Sigmoid colon (tissue), 7 donors: ENCODE measurements around the gene BANK1. TPM values are rescaled to one million over a fixed set of nuclear protein-coding genes. Genes with fewer than 3 reads are reported as not detected.

Experiments used
- DNase-seq: peaks from one replicate; pipeline ENCODE4 v3.0.0-alpha.2; 2019
- H3K27ac ChIP-seq, 4 donors: fragments of 200-600 bp; sonication (generic); one replicate each; pipeline ENCODE4 v1.5.1; 2016 to 2019; ENCODE audit warnings: mild to moderate bottlenecking in 1 of 4
- H3K27me3 ChIP-seq, 3 donors: fragments of 200-600 bp; sonication (generic); one replicate each; pipeline ENCODE4 v1.5.1; 2019; ENCODE audit warnings: mild to moderate bottlenecking in 1 of 3
- H3K36me3 ChIP-seq, 4 donors: fragments of 200-600 bp; sonication (generic); one replicate each; pipeline ENCODE4 v1.5.1; 2016 to 2019
- H3K4me1 ChIP-seq, 4 donors: fragments of 200-600 bp; sonication (generic); one replicate each; pipeline ENCODE4 v1.5.1; 2017 to 2019
- H3K4me3 ChIP-seq, 4 donors: fragments of 200-600 bp; sonication (generic); one replicate each; pipeline ENCODE4 v1.5.1; 2017 to 2019; ENCODE audit warnings: mild to moderate bottlenecking in 2 of 4, moderate library complexity in 1 of 4
- H3K9me3 ChIP-seq, 4 donors: fragments of 200-600 bp in 3 of 4; sonication (generic) in 3 of 4; one replicate each; pipeline versions ENCODE4 v1.5.1 to v1.6.1; 2013 to 2019
- EP300 ChIP-seq, 4 donors: sonication (generic); formaldehyde crosslinking; IDR thresholded peaks; one replicate each; pipeline ENCODE4 v1.6.1; 2017; ENCODE audit warnings: antibody characterized with exemption in 4 of 4
- POLR2A ChIP-seq, 2 donors: fragments of 450-650 bp; IDR thresholded peaks; one replicate each; pipeline ENCODE4 v1.6.1; 2016; ENCODE audit warnings: antibody characterized with exemption in 2 of 2, mild to moderate bottlenecking in 2 of 2, moderate library complexity in 2 of 2
- POLR2AphosphoS5 ChIP-seq, 4 donors: sonication (generic); formaldehyde crosslinking; IDR thresholded peaks; one replicate each; pipeline ENCODE4 v1.6.1; 2017; ENCODE audit warnings: antibody characterized with exemption in 4 of 4
- WGBS, 2 donors: extraction: QIAGEN DNeasy Blood & Tissue Kit; methylation state at CpG; one replicate each; pipeline ENCODE4 v1.1.7; 2013; 5-methylcytosine and 5-hydroxymethylcytosine counted together
- intact Hi-C: fragments of 100-400 bp; cut with DNase I; formaldehyde crosslinking; loops from one replicate; pipeline ENCODE4 v1.15.1; 2023
- polyA plus RNA-seq, 3 donors: library from polyadenylated mRNA; stranded (reverse); fragments of 200-250 nt; gene quantifications; one replicate each; pipeline ENCODE4 v1.2.3, GENCODE V29; 2013
- total RNA-seq, 4 donors: library from RNA; depleted of rRNA; stranded (reverse); fragments of >200 nt; gene quantifications; one replicate each; pipeline ENCODE4 v1.1.0, GENCODE V29; 2016
- TF ChIP-seq, protein P1 (sequence below), 4 experiments: fragments of 450-650 bp in 3 of 4; fragments of 200-600 bp in 1 of 4; IDR thresholded peaks; one replicate each; pipeline ENCODE4 v1.5.1; 2016 to 2019; ENCODE audit warnings: antibody characterized with exemption in 4 of 4, mild to moderate bottlenecking in 3 of 4, moderate library complexity in 2 of 4
- donor health status: healthy with polysubstance abuse.
- donor health status: Bipolar disorder and iron deficiency.
- donor health status: healthy.

Gene BANK1
- total and polyA plus RNA-seq, 7 donors, result 0.69 to 25.2 (median 1.2) TPM

DNA sequence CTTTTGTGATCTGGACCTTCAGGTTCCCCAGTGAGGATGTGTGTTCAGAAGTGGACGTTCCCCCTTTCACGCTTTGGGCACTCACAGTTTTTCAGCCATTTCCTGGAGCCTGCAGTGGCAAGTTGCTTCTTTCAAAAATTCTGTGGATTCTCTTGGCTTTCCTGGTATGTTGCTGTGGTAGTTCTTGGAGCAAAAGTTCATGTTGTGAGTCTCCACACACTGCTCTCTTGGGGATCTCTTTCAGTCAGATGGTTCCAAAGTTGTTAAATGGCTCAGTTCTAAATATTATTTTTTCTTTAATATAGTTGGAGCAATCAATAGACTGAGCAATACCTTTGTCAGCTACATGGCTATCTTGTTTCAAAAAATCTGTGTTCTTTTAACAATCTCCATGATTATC is 28.5 kb upstream of the BANK1 start:
- H3K4me1 ChIP-seq, result no peaks in the 10 kb centered on the region
- DNase-seq, result no peak
- WGBS, 2 donors, result 83 to 89% methylated on average over 2 of the region's 2 CpGs
- intact Hi-C loops, result no loop called here
- no peak overlapping the region for H3K27ac ChIP-seq
- H3K4me3 ChIP-seq, result no peak overlapping the region
- no peaks in the 10 kb centered on the region for H3K27me3 ChIP-seq
- H3K36me3 ChIP-seq, result no peaks in the 10 kb centered on the region
- TF ChIP-seq POLR2AphosphoS5 (IDR thresholded peaks at IDR 0.05) (no peak), EP300 (IDR thresholded peaks at IDR 0.05) (no peak), POLR2A (IDR thresholded peaks at IDR 0.05) (no peak)
- TF ChIP-seq, protein P1, sequence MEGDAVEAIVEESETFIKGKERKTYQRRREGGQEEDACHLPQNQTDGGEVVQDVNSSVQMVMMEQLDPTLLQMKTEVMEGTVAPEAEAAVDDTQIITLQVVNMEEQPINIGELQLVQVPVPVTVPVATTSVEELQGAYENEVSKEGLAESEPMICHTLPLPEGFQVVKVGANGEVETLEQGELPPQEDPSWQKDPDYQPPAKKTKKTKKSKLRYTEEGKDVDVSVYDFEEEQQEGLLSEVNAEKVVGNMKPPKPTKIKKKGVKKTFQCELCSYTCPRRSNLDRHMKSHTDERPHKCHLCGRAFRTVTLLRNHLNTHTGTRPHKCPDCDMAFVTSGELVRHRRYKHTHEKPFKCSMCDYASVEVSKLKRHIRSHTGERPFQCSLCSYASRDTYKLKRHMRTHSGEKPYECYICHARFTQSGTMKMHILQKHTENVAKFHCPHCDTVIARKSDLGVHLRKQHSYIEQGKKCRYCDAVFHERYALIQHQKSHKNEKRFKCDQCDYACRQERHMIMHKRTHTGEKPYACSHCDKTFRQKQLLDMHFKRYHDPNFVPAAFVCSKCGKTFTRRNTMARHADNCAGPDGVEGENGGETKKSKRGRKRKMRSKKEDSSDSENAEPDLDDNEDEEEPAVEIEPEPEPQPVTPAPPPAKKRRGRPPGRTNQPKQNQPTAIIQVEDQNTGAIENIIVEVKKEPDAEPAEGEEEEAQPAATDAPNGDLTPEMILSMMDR (IDR thresholded peaks at IDR 0.05), result no peak
- H3K9me3 ChIP-seq, result no peaks in the 10 kb centered on the region

DNA sequence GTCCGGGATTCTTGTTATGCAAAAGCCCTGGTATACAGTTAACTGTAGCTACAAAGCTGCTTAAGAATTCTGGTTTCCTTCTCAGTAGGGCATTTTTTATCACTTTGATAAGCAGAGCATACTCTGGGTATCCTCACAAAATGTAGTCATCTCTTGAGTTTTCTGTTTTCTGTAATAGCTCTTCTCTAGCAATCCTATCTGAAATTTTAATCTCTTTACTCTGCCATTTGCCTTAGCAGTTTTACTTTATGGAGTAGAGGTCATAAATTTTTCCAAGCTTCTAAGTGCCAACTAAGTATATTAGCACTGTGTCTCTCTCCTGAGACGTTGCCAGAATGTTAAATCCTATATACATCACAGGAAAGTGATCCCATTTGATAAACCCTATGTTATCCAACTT is 28.0 kb upstream of the BANK1 start:
- Histone ChIP-seq H3K4me1 (no peaks in the 10 kb centered on the region), H3K27ac (no peak overlapping the region)

DNA sequence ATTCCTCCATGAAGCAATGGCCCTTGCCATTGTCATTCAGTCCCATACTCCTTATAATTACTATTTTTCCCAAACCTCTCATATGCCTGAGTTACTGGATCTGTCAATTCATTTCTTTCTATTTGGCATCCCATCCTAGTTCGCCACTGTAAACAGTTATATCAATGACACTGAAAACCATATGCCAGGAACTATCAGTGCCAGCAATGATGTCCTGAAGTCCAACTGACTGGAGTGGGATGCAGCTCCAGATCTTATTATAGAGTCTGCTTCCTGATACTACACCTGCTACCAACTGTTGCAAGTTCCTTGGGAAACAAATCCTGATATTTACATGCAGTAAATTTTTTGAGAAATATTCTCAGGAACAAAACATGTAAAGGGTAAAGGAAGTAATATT is 27.0 kb upstream of the BANK1 start:
- intact Hi-C loops, result no loop called here
- Histone ChIP-seq H3K36me3 (no peaks in the 10 kb centered on the region), H3K27ac (no peak overlapping the region), H3K4me3 (no peak overlapping the region), H3K27me3 (no peaks in the 10 kb centered on the region), H3K4me1 (no peaks in the 10 kb centered on the region), H3K9me3 (no peaks in the 10 kb centered on the region)
- TF ChIP-seq POLR2AphosphoS5 (IDR thresholded peaks at IDR 0.05) (no peak), POLR2A (IDR thresholded peaks at IDR 0.05) (no peak), EP300 (IDR thresholded peaks at IDR 0.05) (no peak)
- TF ChIP-seq, protein P1 (IDR thresholded peaks at IDR 0.05), result no peak
- 93 to 95% methylated on average over 1 of the region's 1 CpG for WGBS, 2 donors
- no peak for DNase-seq

More for the DNA sequence above, 28.0 kb upstream of the BANK1 start:
- no peaks in the 10 kb centered on the region for H3K27me3 ChIP-seq
- 55 to 71% methylated on average over 2 of the region's 2 CpGs for WGBS, 2 donors
- H3K36me3 ChIP-seq, result no peaks in the 10 kb centered on the region
- no peak for DNase-seq
- no peaks in the 10 kb centered on the region for H3K9me3 ChIP-seq
- TF ChIP-seq POLR2A (IDR thresholded peaks at IDR 0.05), result no peak
- no peak for TF ChIP-seq EP300 (IDR thresholded peaks at IDR 0.05)
- no peak for TF ChIP-seq POLR2AphosphoS5 (IDR thresholded peaks at IDR 0.05)
- TF ChIP-seq, protein P1 (IDR thresholded peaks at IDR 0.05), result no peak
- intact Hi-C loops, result no loop called here
- H3K4me3 ChIP-seq, result no peak overlapping the region

DNA sequence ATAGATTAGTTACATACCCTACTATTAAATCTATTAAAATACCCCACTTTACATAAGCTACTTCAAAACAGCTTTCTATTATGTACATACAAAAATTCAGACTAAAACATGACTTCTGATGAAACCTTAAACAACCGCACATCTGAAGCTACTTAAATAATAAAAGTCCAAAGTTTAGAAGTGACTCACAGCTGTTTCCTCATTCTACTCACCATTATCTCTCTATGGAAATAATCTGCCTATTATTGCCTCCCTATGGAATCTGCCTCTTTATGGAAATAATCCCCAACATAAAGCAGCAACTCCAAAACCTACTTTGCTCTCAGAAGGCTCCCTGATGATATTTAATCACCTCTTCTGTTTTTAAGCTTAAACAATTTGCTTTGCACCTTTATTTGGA is 15.7 kb upstream of the BANK1 start:
- Histone ChIP-seq H3K36me3 (no peaks in the 10 kb centered on the region), H3K9me3 (peaks cover 0 to 8% (median 4%) of the 10 kb centered on the region in 4 donors), H3K4me1 (no peaks in the 10 kb centered on the region), H3K27me3 (no peaks in the 10 kb centered on the region), H3K27ac (no peak overlapping the region), H3K4me3 (no peak overlapping the region)
- intact Hi-C loops, result no loop called here
- 13 to 49% methylated on average over 1 of the region's 1 CpG for WGBS, 2 donors
- no peak for TF ChIP-seq EP300 (IDR thresholded peaks at IDR 0.05)
- no peak for TF ChIP-seq POLR2A (IDR thresholded peaks at IDR 0.05)
- TF ChIP-seq POLR2AphosphoS5 (IDR thresholded peaks at IDR 0.05), result no peak
- TF ChIP-seq, protein P1 (IDR thresholded peaks at IDR 0.05), result no peak
- no peak for DNase-seq

DNA sequence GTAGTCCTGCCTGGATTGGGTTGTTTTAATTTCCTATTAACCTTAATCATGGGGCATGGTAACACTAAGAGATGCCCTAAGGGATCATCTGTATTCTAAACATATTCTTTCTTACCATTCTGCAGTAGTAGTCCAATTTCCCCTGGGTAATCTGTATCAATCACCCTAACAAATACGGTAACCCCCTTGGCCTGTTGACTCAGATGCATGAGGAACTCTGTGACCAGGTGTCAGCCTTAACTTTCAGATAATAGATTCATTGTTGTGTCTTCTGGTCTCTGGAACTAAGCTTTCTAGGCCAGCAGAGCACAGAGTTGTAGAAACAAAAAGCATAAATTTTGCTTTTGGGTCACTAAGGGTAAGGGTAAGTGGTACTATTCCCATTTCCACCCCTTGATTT is 13.1 kb upstream of the BANK1 start:
- no peak overlapping the region for H3K4me3 ChIP-seq
- WGBS, 2 donors, result 87 to 91% methylated on average over 1 of the region's 1 CpG

More for the DNA sequence above, 13.1 kb upstream of the BANK1 start:
- H3K36me3 ChIP-seq, result no peaks in the 10 kb centered on the region
- H3K9me3 ChIP-seq, result no peaks in the 10 kb centered on the region
- no peak overlapping the region for H3K27ac ChIP-seq
- H3K27me3 ChIP-seq, result no peaks in the 10 kb centered on the region
- intact Hi-C loops, result no loop called here
- DNase-seq, result no peak
- TF ChIP-seq EP300 (IDR thresholded peaks at IDR 0.05), result no peak
- TF ChIP-seq, protein P1 (IDR thresholded peaks at IDR 0.05), result no peak
- TF ChIP-seq POLR2A (IDR thresholded peaks at IDR 0.05), result no peak
- no peak for TF ChIP-seq POLR2AphosphoS5 (IDR thresholded peaks at IDR 0.05)
- no peaks in the 10 kb centered on the region for H3K4me1 ChIP-seq
